Adrenal gland (tissue), 12 donors: ENCODE data around the gene ZSCAN10. TPM values are rescaled to one million over a fixed set of nuclear protein-coding genes. Genes with fewer than 3 reads are reported as not detected.

ENCODE experiments used
- DNase-seq, 7 donors: peaks; one replicate each; pipeline ENCODE4 v3.0.0-alpha.2; 2019 to 2020
- H3K27ac ChIP-seq, 5 donors: fragments of 200-600 bp; sonication (generic) in 4 of 5; 1 replicate in 3 of 5; 2 replicates in 2 of 5; pipeline versions ENCODE4 v1.5.1 to v1.8.0; 2016 to 2020; ENCODE audit warnings: mild to moderate bottlenecking in 1 of 5
- H3K27me3 ChIP-seq: fragments of 200-600 bp; 2 replicates; pipeline ENCODE4 v1.8.0; 2021
- H3K36me3 ChIP-seq, 2 donors: fragments of 200-600 bp; replicated peaks in 1 of 2; 1 replicate in 1 of 2; 2 replicates in 1 of 2; pipeline versions ENCODE4 v1.5.1 to v1.8.0; 2018 to 2022
- H3K4me1 ChIP-seq, 2 donors: fragments of 200-600 bp; replicated peaks in 1 of 2; 1 replicate in 1 of 2; 2 replicates in 1 of 2; pipeline versions ENCODE4 v1.5.1 to v1.8.0; 2018 to 2021
- H3K4me3 ChIP-seq, 4 donors: fragments of 200-600 bp; sonication (generic) in 3 of 4; one replicate each; pipeline ENCODE4 v1.5.1; 2016 to 2018
- H3K9me3 ChIP-seq, 3 donors: fragments of 200-600 bp; sonication (generic) in 1 of 3; replicated peaks in 1 of 3; 1 replicate in 2 of 3; 2 replicates in 1 of 3; pipeline versions ENCODE4 v1.5.1 to v1.8.0; 2016 to 2021
- POLR2A ChIP-seq, 2 donors: fragments of 450-650 bp; IDR thresholded peaks; one replicate each; pipeline ENCODE4 v1.6.1; 2017; ENCODE audit warnings: antibody characterized with exemption in 2 of 2, mild to moderate bottlenecking in 2 of 2, moderate library complexity in 1 of 2
- WGBS, 4 donors: extraction: QIAGEN DNeasy Blood & Tissue Kit in 2 of 4; methylation state at CpG; one replicate each; pipeline versions ENCODE4 v1.1.5 to v1.1.7; 2013 to 2017; 5-methylcytosine and 5-hydroxymethylcytosine counted together
- intact Hi-C, 2 donors: fragments of 100-400 bp; cut with DNase I; formaldehyde crosslinking; loops; one replicate each; pipeline versions ENCODE4 v1.14.1 to v1.15.0; 2022 to 2023
- polyA plus RNA-seq, 3 donors: library from polyadenylated mRNA; stranded (reverse); fragments of 200-250 nt in 2 of 3; fragments of 350-450 nt in 1 of 3; fragmentation: Illumina TruSeq in 1 of 3; extraction: RNeasy Lipid Tissue Mini Kit (QIAGEN cat#74804) in 1 of 3; gene quantifications; one replicate each; pipeline ENCODE4 v1.2.3, GENCODE V29; 2013 to 2014
- total RNA-seq, 9 donors: library from RNA; depleted of rRNA in 4 of 9; stranded (reverse); fragments of >200 nt in 4 of 9; fragments of 120-200 nt in 1 of 9; fragmentation: NEBNext Ultra II Directional in 1 of 9; extraction: Animal tissue kit (Norgen Biotek cat#: 25700) in 1 of 9; gene quantifications; one replicate each; pipeline versions ENCODE4 v1.1.0 to v1.2.4, GENCODE V29; 2013 to 2023
- TF ChIP-seq, protein P1 (sequence below), 6 experiments: fragments of 450-650 bp in 4 of 6; fragments of 200-600 bp in 2 of 6; sonication (generic) in 1 of 6; IDR thresholded peaks; 1 replicate in 5 of 6; 2 replicates in 1 of 6; pipeline versions ENCODE4 v1.5.1 to v1.8.0; 2016 to 2021; ENCODE audit warnings: antibody characterized with exemption in 6 of 6, mild to moderate bottlenecking in 2 of 6, moderate library complexity in 1 of 6
- donor health status: healthy with polysubstance abuse.
- donor health status: Bipolar disorder and iron deficiency.
- donor health status: DM: yes; HTN: yes; CAD: no.
- donor health status: DM: no; HTN: no; CAD: no.
- donor health status: DM: no; HTN: no; CAD: no.
- donor health status: DM: yes; HTN: yes; CAD: no.

Gene ZSCAN10
- total and polyA plus RNA-seq, 12 donors, result 0.11 to 0.50 (median 0.14) TPM; not detected in 8

GRCh38 chr16:3120435-3120834 lies 21.3 kb upstream of the ZSCAN10 start:
- WGBS, 4 donors, result 88 to 92% (median 91%) methylated on average over 10 to 16 of the region's 16 CpGs
- peaks cover 0 to 41% of the 10 kb centered on the region in 2 donors for H3K36me3 ChIP-seq
- intact Hi-C loops, result loop anchor here in 1 of 2 donors (10.0 kb wide), 1 partner anchor 66 kb away; no protein-coding TSS in a partner anchor

GRCh38 chr16:3119701-3120408 lies 20.8 kb upstream of the ZSCAN10 start:
- peaks cover 5 to 20% of the 10 kb centered on the region in 2 donors for H3K4me1 ChIP-seq
- no peak overlapping the region for H3K27ac ChIP-seq
- no peaks in the 10 kb centered on the region for H3K27me3 ChIP-seq
- DNase-seq, result no peak
- WGBS, 4 donors, result 93 to 97% (median 94%) methylated on average over 20 to 57 of the region's 57 CpGs
- peaks cover 0 to 41% of the 10 kb centered on the region in 2 donors for H3K36me3 ChIP-seq
- TF ChIP-seq, protein P1, sequence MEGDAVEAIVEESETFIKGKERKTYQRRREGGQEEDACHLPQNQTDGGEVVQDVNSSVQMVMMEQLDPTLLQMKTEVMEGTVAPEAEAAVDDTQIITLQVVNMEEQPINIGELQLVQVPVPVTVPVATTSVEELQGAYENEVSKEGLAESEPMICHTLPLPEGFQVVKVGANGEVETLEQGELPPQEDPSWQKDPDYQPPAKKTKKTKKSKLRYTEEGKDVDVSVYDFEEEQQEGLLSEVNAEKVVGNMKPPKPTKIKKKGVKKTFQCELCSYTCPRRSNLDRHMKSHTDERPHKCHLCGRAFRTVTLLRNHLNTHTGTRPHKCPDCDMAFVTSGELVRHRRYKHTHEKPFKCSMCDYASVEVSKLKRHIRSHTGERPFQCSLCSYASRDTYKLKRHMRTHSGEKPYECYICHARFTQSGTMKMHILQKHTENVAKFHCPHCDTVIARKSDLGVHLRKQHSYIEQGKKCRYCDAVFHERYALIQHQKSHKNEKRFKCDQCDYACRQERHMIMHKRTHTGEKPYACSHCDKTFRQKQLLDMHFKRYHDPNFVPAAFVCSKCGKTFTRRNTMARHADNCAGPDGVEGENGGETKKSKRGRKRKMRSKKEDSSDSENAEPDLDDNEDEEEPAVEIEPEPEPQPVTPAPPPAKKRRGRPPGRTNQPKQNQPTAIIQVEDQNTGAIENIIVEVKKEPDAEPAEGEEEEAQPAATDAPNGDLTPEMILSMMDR (IDR thresholded peaks at IDR 0.05), result no peak
- TF ChIP-seq POLR2A (IDR thresholded peaks at IDR 0.05), result no peak
- no peak overlapping the region for H3K4me3 ChIP-seq
- no peaks in the 10 kb centered on the region for H3K9me3 ChIP-seq
- intact Hi-C loops, result loop anchor here in 1 of 2 donors (10.0 kb wide), 1 partner anchor 65 kb away; no protein-coding TSS in a partner anchor

More at GRCh38 chr16:3120435-3120834, 21.3 kb upstream of the ZSCAN10 start:
- Histone ChIP-seq H3K9me3 (no peaks in the 10 kb centered on the region), H3K4me3 (no peak overlapping the region), H3K27ac (no peak overlapping the region), H3K27me3 (no peaks in the 10 kb centered on the region), H3K4me1 (peaks cover 4 to 19% of the 10 kb centered on the region in 2 donors)
- DNase-seq, result no peak
- TF ChIP-seq, protein P1 (IDR thresholded peaks at IDR 0.05), result no peak
- no peak for TF ChIP-seq POLR2A (IDR thresholded peaks at IDR 0.05)

DNA sequence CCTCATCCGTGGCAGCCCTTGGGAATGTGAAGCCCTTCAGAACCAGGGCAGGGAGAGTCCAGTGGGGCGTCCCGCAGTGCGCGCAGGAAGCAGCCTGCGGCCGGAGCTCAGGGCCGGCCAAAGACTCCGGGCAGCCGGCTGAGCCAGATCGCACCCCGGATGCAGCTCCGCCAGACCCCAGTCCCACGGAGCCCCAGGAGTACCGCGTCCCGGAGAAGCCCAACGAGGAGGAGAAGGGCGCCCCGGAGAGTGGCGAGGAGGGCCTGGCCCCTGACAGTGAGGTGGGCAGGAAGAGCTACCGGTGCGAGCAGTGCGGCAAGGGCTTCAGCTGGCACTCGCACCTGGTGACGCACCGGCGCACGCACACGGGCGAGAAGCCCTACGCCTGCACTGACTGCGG lies 20.2 kb upstream of the ZSCAN10 start:
- no peak for TF ChIP-seq POLR2A (IDR thresholded peaks at IDR 0.05)
- TF ChIP-seq, protein P1 (IDR thresholded peaks at IDR 0.05), result no peak
- Histone ChIP-seq H3K27me3 (no peaks in the 10 kb centered on the region), H3K4me3 (no peak overlapping the region), H3K4me1 (peaks cover 8 to 25% of the 10 kb centered on the region in 2 donors), H3K36me3 (peaks cover 0 to 41% of the 10 kb centered on the region in 2 donors), H3K27ac (no peak overlapping the region), H3K9me3 (no peaks in the 10 kb centered on the region)
- 96 to 97% (median 96%) methylated on average over 30 to 33 of the region's 33 CpGs for WGBS, 4 donors
- intact Hi-C loops, result no loop called here
- DNase-seq, result no peak

- Histone ChIP-seq H3K4me3 (no peak overlapping the region), H3K4me1 (peaks cover 8 to 28% of the 10 kb centered on the region in 2 donors), H3K27me3 (no peaks in the 10 kb centered on the region), H3K9me3 (no peaks in the 10 kb centered on the region), H3K36me3 (peaks cover 0 to 41% of the 10 kb centered on the region in 2 donors), H3K27ac (no peak overlapping the region)
- 91 to 96% (median 94%) methylated on average over 9 to 20 of the region's 20 CpGs for WGBS, 4 donors
- intact Hi-C loops, result no loop called here
- TF ChIP-seq POLR2A (IDR thresholded peaks at IDR 0.05), result no peak
- TF ChIP-seq, protein P1 (IDR thresholded peaks at IDR 0.05), result no peak
- DNase-seq, result no peak
These were observed 19.8 kb upstream of the ZSCAN10 start for GRCh38 chr16:3118846-3119245.
